Measurements from ENCODE around the gene SIM2.

- TF ChIP-seq, protein P1, sequence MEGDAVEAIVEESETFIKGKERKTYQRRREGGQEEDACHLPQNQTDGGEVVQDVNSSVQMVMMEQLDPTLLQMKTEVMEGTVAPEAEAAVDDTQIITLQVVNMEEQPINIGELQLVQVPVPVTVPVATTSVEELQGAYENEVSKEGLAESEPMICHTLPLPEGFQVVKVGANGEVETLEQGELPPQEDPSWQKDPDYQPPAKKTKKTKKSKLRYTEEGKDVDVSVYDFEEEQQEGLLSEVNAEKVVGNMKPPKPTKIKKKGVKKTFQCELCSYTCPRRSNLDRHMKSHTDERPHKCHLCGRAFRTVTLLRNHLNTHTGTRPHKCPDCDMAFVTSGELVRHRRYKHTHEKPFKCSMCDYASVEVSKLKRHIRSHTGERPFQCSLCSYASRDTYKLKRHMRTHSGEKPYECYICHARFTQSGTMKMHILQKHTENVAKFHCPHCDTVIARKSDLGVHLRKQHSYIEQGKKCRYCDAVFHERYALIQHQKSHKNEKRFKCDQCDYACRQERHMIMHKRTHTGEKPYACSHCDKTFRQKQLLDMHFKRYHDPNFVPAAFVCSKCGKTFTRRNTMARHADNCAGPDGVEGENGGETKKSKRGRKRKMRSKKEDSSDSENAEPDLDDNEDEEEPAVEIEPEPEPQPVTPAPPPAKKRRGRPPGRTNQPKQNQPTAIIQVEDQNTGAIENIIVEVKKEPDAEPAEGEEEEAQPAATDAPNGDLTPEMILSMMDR (IDR thresholded peaks at IDR 0.05): no peak
- TF ChIP-seq POLR2A (IDR thresholded peaks at IDR 0.05): no peak
Measured at GRCh38 chr21:36798491-36798890, 99.6 kb downstream of the SIM2 start.
